Peyer's patch (tissue), 4 donors: ENCODE results near the gene IMP3.

Experiments
- CTCF ChIP-seq, 6 experiments: fragments of 450-650 bp in 4 of 6; fragments of 200-600 bp in 2 of 6; sonication (generic) in 1 of 6; IDR thresholded peaks; one replicate each; pipeline ENCODE4 v1.5.1; 2017 to 2019; ENCODE audit warnings: antibody characterized with exemption in 6 of 6, mild to moderate bottlenecking in 3 of 6, moderate library complexity in 1 of 6
- POLR2A ChIP-seq, 2 donors: fragments of 450-650 bp; IDR thresholded peaks; one replicate each; pipeline ENCODE4 v1.5.1; 2017; ENCODE audit warnings: antibody characterized with exemption in 2 of 2, mild to moderate bottlenecking in 2 of 2, moderate library complexity in 2 of 2

- TF ChIP-seq CTCF (IDR thresholded peaks at IDR 0.05) (no peak), POLR2A (IDR thresholded peaks at IDR 0.05) (no peak)
These were observed 6.3 kb upstream of the IMP3 start for GRCh38 chr15:75646112-75646943.
